H1 (cell line): ENCODE measurements around the gene SNTG2. TPM values are rescaled to one million over a fixed set of nuclear protein-coding genes. Genes with fewer than 3 reads are reported as not detected.

Experiments used
- CTCF ChIA-PET: fragments of 300-600 bp; sonication (Branson Sonifier 250); formaldehyde crosslinking; loops from one replicate; lab custom pipeline; 2021; ENCODE audit not compliant: partially characterized antibody; lab: Charles Lee
- POLR2A ChIA-PET: fragments of 300-600 bp; sonication (Branson Sonifier 250); formaldehyde crosslinking; loops from one replicate; lab custom pipeline; 2021; ENCODE audit warnings: inconsistent platforms; ENCODE audit not compliant: partially characterized antibody; lab: Charles Lee
- DNase-seq, 2 experiments: peaks; one replicate each; pipeline versions ENCODE4 v3.0.0 to v3.0.0-alpha.2; 2010 to 2022; ENCODE audit warnings: low spot score in 2 of 2, low read depth in 1 of 2, mixed read lengths in 1 of 2
- FAIRE-seq: peaks from 2 replicates; lab custom pipeline; 2011; peaks lifted over from hg19 to GRCh38; lab: Jason Lieb, UNC
- H2AFZ ChIP-seq: 2 replicates; pipeline ENCODE4 v1.8.1; 2012; ENCODE audit warnings: low read length, inconsistent platforms
- H2AK5ac ChIP-seq: 2 replicates; pipeline ENCODE4 v1.6.1; 2013; ENCODE audit warnings: low read depth, low read length
- H2BK120ac ChIP-seq: replicated peaks from 2 replicates; pipeline ENCODE3; 2013; ENCODE audit warnings: low read depth, low read length, inconsistent platforms
- H2BK12ac ChIP-seq: 2 replicates; pipeline ENCODE4 v1.6.1; 2013; ENCODE audit warnings: low read depth, low read length
- H2BK15ac ChIP-seq: 2 replicates; pipeline ENCODE4 v1.6.1; 2013; ENCODE audit warnings: low read length
- H2BK20ac ChIP-seq: 2 replicates; pipeline ENCODE4 v1.6.1; 2013; ENCODE audit warnings: low read length
- H2BK5ac ChIP-seq: 2 replicates; pipeline ENCODE4 v1.6.1; 2013; ENCODE audit warnings: low read depth, low read length
- H3K14ac ChIP-seq: 2 replicates; pipeline ENCODE4 v1.6.1; 2013; ENCODE audit warnings: inconsistent platforms; ENCODE audit not compliant: insufficient read length
- H3K18ac ChIP-seq: 2 replicates; pipeline ENCODE4 v1.6.1; 2013; ENCODE audit warnings: low read length; ENCODE audit errors: extremely low read depth
- H3K23ac ChIP-seq: 2 replicates; pipeline ENCODE4 v1.6.1; 2013; ENCODE audit warnings: inconsistent platforms; ENCODE audit not compliant: insufficient read length
- H3K23me2 ChIP-seq: 2 replicates; pipeline ENCODE4 v1.6.1; 2013; ENCODE audit warnings: low read depth, low read length
- H3K27ac ChIP-seq: 2 replicates; pipeline ENCODE4 v1.6.1; 2011; ENCODE audit warnings: low read depth, low read length, inconsistent platforms
- H3K27me3 ChIP-seq, 4 experiments: replicated peaks in 1 of 4; 1 replicate in 1 of 4; 2 replicates in 3 of 4; pipeline versions ENCODE4 v1.6.1 to v1.8.1; 2011 to 2013; ENCODE audit warnings: low read length in 3 of 4, mild to moderate bottlenecking in 3 of 4, inconsistent platforms in 2 of 4, mixed read lengths in 2 of 4, moderate library complexity in 1 of 4; ENCODE audit not compliant: control insufficient read depth in 3 of 4, insufficient read depth in 3 of 4; ENCODE audit errors: extremely low read depth in 1 of 4
- H3K36me3 ChIP-seq, 4 experiments: 2 replicates each; pipeline versions ENCODE4 v1.6.1 to v1.8.1; 2011 to 2013; ENCODE audit warnings: mild to moderate bottlenecking in 4 of 4, low read length in 3 of 4, moderate library complexity in 2 of 4, control low read depth in 1 of 4, inconsistent platforms in 1 of 4; ENCODE audit not compliant: insufficient read depth in 4 of 4, control insufficient read depth in 2 of 4
- H3K4ac ChIP-seq: replicated peaks from 2 replicates; pipeline ENCODE3; 2013; ENCODE audit warnings: low read length, low read depth, mixed read lengths, inconsistent platforms; ENCODE audit not compliant: insufficient read length
- H3K4me1 ChIP-seq, 4 experiments: replicated peaks in 1 of 4; 1 replicate in 1 of 4; 2 replicates in 3 of 4; pipeline versions ENCODE4 v1.6.1 to v1.8.1; 2011 to 2013; ENCODE audit warnings: low read length in 3 of 4, inconsistent platforms in 2 of 4, mixed read lengths in 1 of 4; ENCODE audit not compliant: insufficient read depth in 4 of 4, control insufficient read depth in 3 of 4
- H3K4me2 ChIP-seq, 2 experiments: 2 replicates each; pipeline versions ENCODE4 v1.6.1 to v1.8.1; 2011 to 2013; ENCODE audit warnings: low read depth in 2 of 2, low read length in 2 of 2, control low read depth in 1 of 2, inconsistent platforms in 1 of 2, mild to moderate bottlenecking in 1 of 2; ENCODE audit not compliant: insufficient read depth in 1 of 2
- H3K4me3 ChIP-seq, 4 experiments: fragments of 200-600, 300-600 bp in 1 of 4; sonication (generic), shearing (Covaris generic), sonication (Bioruptor Twin) in 1 of 4; 2 replicates each; pipeline versions ENCODE4 v1.5.1 to v1.8.1; 2011 to 2016; ENCODE audit warnings: low read length in 4 of 4, low read depth in 3 of 4, control low read depth in 2 of 4, inconsistent platforms in 2 of 4, mild to moderate bottlenecking in 2 of 4, mixed read lengths in 1 of 4, moderate library complexity in 1 of 4; ENCODE audit not compliant: insufficient read depth in 2 of 4; ENCODE audit errors: extremely low read depth in 1 of 4
- H3K56ac ChIP-seq: replicated peaks from 2 replicates; pipeline ENCODE3; 2013; ENCODE audit warnings: low read depth, mild to moderate bottlenecking, mixed read lengths, low read length, inconsistent platforms; ENCODE audit not compliant: insufficient read length
- H3K79me1 ChIP-seq: 2 replicates; pipeline ENCODE4 v1.6.1; 2013; ENCODE audit warnings: low read depth, low read length, control low read depth
- H3K79me2 ChIP-seq, 2 experiments: 2 replicates each; pipeline versions ENCODE4 v1.6.1 to v1.8.1; 2012 to 2013; ENCODE audit warnings: low read length in 2 of 2, mild to moderate bottlenecking in 2 of 2, inconsistent platforms in 1 of 2; ENCODE audit not compliant: insufficient read depth in 2 of 2, control insufficient read depth in 1 of 2
- H3K9ac ChIP-seq, 4 experiments: replicated peaks in 1 of 4; 1 replicate in 1 of 4; 2 replicates in 3 of 4; pipeline versions ENCODE4 v1.6.1 to v1.8.1; 2011 to 2013; ENCODE audit warnings: low read depth in 3 of 4, low read length in 3 of 4, control low read depth in 2 of 4, mild to moderate bottlenecking in 2 of 4, moderate library complexity in 2 of 4, inconsistent platforms in 1 of 4; ENCODE audit errors: extremely low read depth in 1 of 4
- H3K9me3 ChIP-seq, 2 experiments: 2 replicates each; pipeline versions ENCODE4 v1.6.1 to v1.8.1; 2012 to 2013; ENCODE audit warnings: mild to moderate bottlenecking in 2 of 2, moderate library complexity in 2 of 2, control low read depth in 1 of 2, inconsistent platforms in 1 of 2, low read depth in 1 of 2, low read length in 1 of 2, mixed read lengths in 1 of 2; ENCODE audit not compliant: insufficient read depth in 2 of 2
- H4K20me1 ChIP-seq, 2 experiments: replicated peaks in 1 of 2; 2 replicates each; pipeline versions ENCODE3 to v1.8.1; 2011 to 2013; ENCODE audit warnings: inconsistent platforms in 2 of 2, low read length in 2 of 2, mild to moderate bottlenecking in 1 of 2; ENCODE audit not compliant: insufficient read depth in 2 of 2, control insufficient read depth in 1 of 2
- H4K5ac ChIP-seq: 2 replicates; pipeline ENCODE4 v1.6.1; 2013; ENCODE audit warnings: low read length, low read depth, mixed read lengths, inconsistent platforms; ENCODE audit not compliant: insufficient read length
- H4K8ac ChIP-seq: 2 replicates; pipeline ENCODE4 v1.8.0; 2013; ENCODE audit warnings: mild to moderate bottlenecking, moderate library complexity, low read length, inconsistent platforms; ENCODE audit not compliant: insufficient read depth; ENCODE audit errors: extremely low read depth
- H4K91ac ChIP-seq: replicated peaks from 2 replicates; pipeline ENCODE3; 2013; ENCODE audit warnings: low read length, mixed read lengths, inconsistent platforms; ENCODE audit not compliant: insufficient read length
- CHD1 ChIP-seq: IDR thresholded peaks from 2 replicates; pipeline ENCODE4 v1.6.1; 2012; ENCODE audit warnings: low read depth, low read length, improper control_type of control experiment
- CREB1 ChIP-seq: IDR thresholded peaks from 2 replicates; pipeline ENCODE4 v1.6.1; 2012; ENCODE audit warnings: inconsistent platforms
- KDM1A ChIP-seq: fragments of 200-600, 300-600 bp; sonication (generic); IDR thresholded peaks from 2 replicates; pipeline ENCODE4 v1.7.1; 2016; ENCODE audit warnings: mild to moderate bottlenecking, low read length, borderline replicate concordance
- SIN3A ChIP-seq, 2 experiments: IDR thresholded peaks in 1 of 2; conservative IDR thresholded peaks in 1 of 2; 2 replicates each; pipeline ENCODE4 v1.6.1; 2011 to 2012; ENCODE audit warnings: low read length in 2 of 2, improper control_type of control experiment in 1 of 2, low read depth in 1 of 2, mild to moderate bottlenecking in 1 of 2
- TAF1 ChIP-seq: IDR thresholded peaks from 2 replicates; pipeline ENCODE4 v1.6.1; 2011; ENCODE audit warnings: mild to moderate bottlenecking, low read depth, low read length
- WGBS, 2 experiments: shearing (Covaris generic) in 1 of 2; methylation state at CpG; one replicate each; pipeline versions ENCODE4 v1.1.6 to v1.1.7; 2013 to 2015; ENCODE audit warnings: low lambda C conversion rate in 2 of 2, mixed read lengths in 2 of 2, inconsistent platforms in 1 of 2, low coverage in 1 of 2, missing lambda C conversion rate in 1 of 2; ENCODE audit not compliant: insufficient replicate concordance in 2 of 2, insufficient coverage in 1 of 2, insufficient read length in 1 of 2; ENCODE audit errors: extremely low coverage in 1 of 2, missing lambda C conversion rate in 1 of 2; 5-methylcytosine and 5-hydroxymethylcytosine counted together
- polyA plus RNA-seq, 7 experiments: library from polyadenylated mRNA; depleted of rRNA in 3 of 7; stranded (reverse) in 5 of 7; unstranded in 2 of 7; fragments of >200 nt in 5 of 7; fragments of 200-250 nt in 2 of 7; gene quantifications; 1 replicate in 5 of 7; 2 replicates in 1 of 7; 4 replicates in 1 of 7; pipeline versions ENCODE4 v1.2.1 to v1.2.3, GENCODE V29; 2011 to 2013; ENCODE audit warnings: missing spikeins in 2 of 7, mixed read lengths in 2 of 7
- total RNA-seq: library from RNA; stranded (reverse); fragmentation: NEBNext Ultra II Directional; extraction: Animal tissue kit (Norgen Biotek cat#: 25700); gene quantifications from 2 replicates; pipeline ENCODE4 v1.2.1, GENCODE V29; 2021

SNTG2 gene
- total and polyA plus RNA-seq, 2 of the 8 experiments (the other 6 are each of a cell fraction or from before 2014, with no cell fraction given): 6.6 to 18.1 TPM

DNA sequence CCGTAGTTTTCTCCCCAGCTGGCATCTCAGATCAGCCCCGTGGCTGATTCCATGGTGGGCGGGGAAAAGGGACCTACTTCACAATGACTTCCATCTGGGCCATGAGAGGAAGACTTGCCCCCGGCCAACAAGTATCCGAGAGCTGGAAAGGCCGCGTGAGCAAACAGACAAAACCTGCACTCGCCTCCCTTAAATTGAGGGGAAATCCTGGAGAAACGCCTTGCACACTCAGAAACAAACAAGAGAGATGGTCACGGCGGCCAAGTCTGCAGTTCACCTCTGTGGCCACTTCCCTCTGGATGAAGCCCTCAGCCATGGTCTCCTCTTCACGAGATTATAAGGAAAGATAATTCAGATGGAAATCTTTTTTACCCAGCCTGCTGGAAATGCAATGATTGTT lies 423.2 kb downstream of the SNTG2 start (continued):
- no peak for TF ChIP-seq CREB1

DNA sequence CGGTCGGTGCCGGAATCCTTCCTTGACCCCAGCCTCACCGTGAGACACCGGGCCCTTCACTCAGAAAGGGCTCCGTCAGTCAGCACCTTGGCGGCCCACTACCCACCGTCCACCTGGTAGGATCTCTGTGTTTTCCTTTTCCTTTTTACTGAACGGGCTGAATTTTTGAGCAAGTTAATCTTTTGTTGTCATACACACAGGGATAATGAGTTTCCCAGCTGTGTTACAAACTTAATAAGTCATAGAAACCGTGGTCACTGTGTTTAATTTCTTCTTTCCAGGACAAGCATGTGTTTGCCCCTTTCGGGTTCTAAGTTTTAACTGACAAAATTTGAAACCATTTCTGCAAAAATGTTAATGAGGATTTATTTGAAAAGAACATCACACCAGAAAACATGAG lies 423.6 kb downstream of the SNTG2 start:
- no peak overlapping the region for H2BK5ac ChIP-seq
- H3K4me1 ChIP-seq: no peaks in the 10 kb centered on the region; a peak in 1 of 7 replicates
- no peaks in the 10 kb centered on the region for H3K79me1 ChIP-seq
- no peak overlapping the region for H2BK15ac ChIP-seq
- H3K79me2 ChIP-seq: no peaks in the 10 kb centered on the region
- no peaks in the 10 kb centered on the region for H3K23me2 ChIP-seq
- no peak overlapping the region for H2BK120ac ChIP-seq
- H3K14ac ChIP-seq: no peak overlapping the region
- no peaks in the 10 kb centered on the region for H3K27me3 ChIP-seq
- H2AFZ ChIP-seq: no peak overlapping the region
- no peak overlapping the region for H3K9ac ChIP-seq
- H3K23ac ChIP-seq: no peak overlapping the region
- H3K18ac ChIP-seq: no peak overlapping the region
- H3K4ac ChIP-seq: no peak overlapping the region
- H3K4me2 ChIP-seq: no peak overlapping the region
- DNase-seq (no peak), FAIRE-seq (no peak)
- WGBS, 2 experiments: 87% methylated on average over 11 of the region's 11 CpGs; no CpG with 5 or more reads in 1 of the 2 experiments
- ChIA-PET POLR2A (no interaction called here), CTCF (interaction anchor here (0.7 kb wide), 1 partner anchor 21 kb away, joined by 3 read pairs; no protein-coding TSS in a partner anchor)
- no peak overlapping the region for H2BK20ac ChIP-seq
- no peak overlapping the region for H3K27ac ChIP-seq
- TF ChIP-seq SIN3A (conservative IDR thresholded peaks at IDR 0.05 in 1 of 2, IDR thresholded peaks at IDR 0.05 in 1 of 2; ENCODE audit: low read depth in 1 of 2, low read length in 2 of 2) (no peak), CHD1 (no peak), KDM1A (no peak), TAF1 (no peak)
- no peak overlapping the region for H4K5ac ChIP-seq
- H4K91ac ChIP-seq: no peak overlapping the region
- H3K56ac ChIP-seq: no peak overlapping the region
- no peaks in the 10 kb centered on the region for H3K9me3 ChIP-seq
- no peak overlapping the region for H2AK5ac ChIP-seq
- H2BK12ac ChIP-seq: no peak overlapping the region
- H3K36me3 ChIP-seq: no peaks in the 10 kb centered on the region
- no peak overlapping the region for H4K8ac ChIP-seq
- no peaks in the 10 kb centered on the region for H4K20me1 ChIP-seq
- H3K4me3 ChIP-seq: no peak overlapping the region
